RCC 7860 (cell line): ENCODE data around the gene CHRM1.

Experiments used
- DNase-seq: peaks from one replicate; pipeline ENCODE4 v3.0.0-alpha.2; 2015; ENCODE audit warnings: low spot score
- FAIRE-seq: peaks from 2 replicates; lab custom pipeline; 2012; peaks lifted over from hg19 to GRCh38; lab: Jason Lieb, UNC

Gene CHRM1

DNA sequence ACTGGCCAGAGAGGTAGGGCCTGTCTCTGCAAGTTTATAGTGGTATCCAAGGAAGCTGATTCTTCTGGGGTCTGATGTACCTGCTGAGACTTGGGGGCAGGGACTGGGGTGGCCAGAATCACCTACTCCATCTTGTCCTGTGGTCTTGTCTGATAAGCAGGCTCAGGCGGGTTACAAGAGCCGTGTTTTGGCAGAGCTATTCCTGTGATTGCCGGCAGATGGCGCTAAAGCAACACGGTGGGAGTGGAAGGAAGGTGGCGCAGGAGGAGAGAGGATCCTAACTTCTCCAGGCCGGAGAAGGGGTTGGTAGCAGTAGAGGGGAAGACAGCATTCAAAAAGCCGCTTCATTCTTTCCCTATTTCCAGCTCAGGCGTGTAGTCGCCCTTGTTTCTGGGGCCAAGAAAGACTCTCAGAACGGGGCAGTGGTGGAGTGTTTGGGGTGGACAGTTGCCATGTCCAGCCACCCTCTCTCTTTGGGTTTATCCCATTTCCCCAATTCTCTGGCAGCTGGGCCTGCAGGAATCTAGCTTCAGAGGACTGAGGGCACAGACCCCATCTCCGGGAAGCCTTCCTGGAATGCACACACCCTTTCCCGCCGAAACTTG is 15.1 kb downstream of the CHRM1 start:
- FAIRE-seq (no peak), DNase-seq (peak; percentile 42)

- DNase-seq: no peak
- no peak for FAIRE-seq
These were observed 15.9 kb downstream of the CHRM1 start for GRCh38 chr11:62905296-62905695.

DNA sequence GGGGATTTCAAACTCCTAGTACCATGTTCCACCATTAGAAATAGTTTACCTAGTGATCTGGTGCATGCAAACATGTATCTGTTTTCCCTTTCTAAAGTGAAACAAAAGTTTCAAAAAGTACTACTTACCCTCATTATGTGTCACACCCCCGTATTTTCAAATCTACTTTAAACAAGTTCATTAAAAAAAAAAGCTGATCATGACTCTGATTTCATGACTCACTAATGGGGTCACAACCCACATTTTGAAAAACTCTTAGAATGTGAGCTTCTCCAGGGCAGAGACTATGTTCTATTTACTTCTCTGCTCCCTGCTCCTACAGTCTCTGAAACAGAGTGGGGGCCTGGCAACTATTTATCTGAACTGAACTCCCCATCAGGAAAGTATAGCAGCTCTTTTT is 18.2 kb downstream of the CHRM1 start:
- DNase-seq: no peak
- no peak for FAIRE-seq

GRCh38 chr11:62898027-62898426 is 23.1 kb downstream of the CHRM1 start:
- FAIRE-seq (no peak), DNase-seq (no peak)

- FAIRE-seq (no peak), DNase-seq (no peak)
These were observed 23.9 kb downstream of the CHRM1 start for GRCh38 chr11:62897311-62897710.

DNA sequence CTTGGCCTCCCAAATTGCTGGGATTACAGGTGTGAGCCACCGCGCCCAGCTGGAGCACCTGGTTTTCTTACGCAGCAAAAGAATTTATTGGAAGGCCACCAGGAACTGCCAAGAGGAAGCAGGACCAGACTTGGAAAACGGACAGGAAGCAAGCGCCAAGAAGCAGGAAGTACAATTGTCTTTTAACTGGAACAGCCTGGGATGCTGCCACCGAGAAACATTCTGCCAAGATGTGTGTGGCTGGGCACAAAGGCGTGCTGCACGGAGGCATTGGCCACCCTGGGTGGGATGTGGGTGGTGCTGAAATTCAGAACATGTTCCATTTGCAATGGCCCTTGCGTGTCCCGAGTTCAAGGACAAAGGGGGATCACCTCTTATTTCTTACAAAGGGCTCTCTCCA is 25.1 kb downstream of the CHRM1 start:
- FAIRE-seq (no peak), DNase-seq (no peak)

- FAIRE-seq (no peak), DNase-seq (no peak)
These were observed 25.7 kb downstream of the CHRM1 start for GRCh38 chr11:62895501-62895900.

DNA sequence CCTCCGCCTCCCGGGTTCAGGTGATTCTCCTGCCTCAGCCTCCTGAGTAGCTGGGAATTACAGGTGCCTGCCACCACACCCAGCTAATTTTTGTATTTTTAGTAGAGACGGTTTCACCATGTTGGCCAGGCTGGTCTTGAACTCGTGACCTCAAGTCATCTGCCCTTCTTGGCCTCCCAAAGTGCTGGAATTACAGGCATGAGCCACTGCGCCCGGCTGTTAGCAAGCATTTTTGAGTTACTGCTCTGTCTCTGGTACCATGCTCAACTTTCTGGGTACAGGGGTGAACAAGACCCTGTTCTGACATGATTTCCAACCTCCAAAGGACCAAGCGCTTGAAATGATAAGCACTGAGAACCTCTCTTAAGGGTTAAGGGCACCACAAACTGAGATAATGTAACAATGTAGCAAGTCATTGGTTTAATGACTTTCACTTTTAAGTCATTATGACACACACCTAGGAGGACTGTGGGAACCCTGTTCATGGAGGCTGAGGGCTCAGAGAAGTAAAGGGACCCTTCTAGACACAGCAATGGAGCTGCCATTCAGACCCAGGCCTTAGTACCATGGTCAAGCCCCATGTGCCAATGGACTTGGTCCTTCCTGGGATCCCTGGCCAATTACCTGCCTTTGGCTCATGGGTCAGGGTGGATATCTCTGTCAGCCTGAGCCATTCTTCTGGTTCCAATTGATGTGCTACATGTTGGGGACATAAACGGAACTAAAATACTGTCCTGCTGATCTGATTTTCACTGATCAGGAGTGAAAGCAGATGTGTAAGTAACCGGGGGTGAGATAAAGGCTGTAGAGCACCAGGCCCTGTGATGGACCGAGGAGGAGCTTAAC is 28.9 kb downstream of the CHRM1 start:
- no peak for DNase-seq
- FAIRE-seq: no peak

- DNase-seq (peak; percentile 60), FAIRE-seq (no peak)
These were observed 31.4 kb downstream of the CHRM1 start for GRCh38 chr11:62889484-62890437.

DNA sequence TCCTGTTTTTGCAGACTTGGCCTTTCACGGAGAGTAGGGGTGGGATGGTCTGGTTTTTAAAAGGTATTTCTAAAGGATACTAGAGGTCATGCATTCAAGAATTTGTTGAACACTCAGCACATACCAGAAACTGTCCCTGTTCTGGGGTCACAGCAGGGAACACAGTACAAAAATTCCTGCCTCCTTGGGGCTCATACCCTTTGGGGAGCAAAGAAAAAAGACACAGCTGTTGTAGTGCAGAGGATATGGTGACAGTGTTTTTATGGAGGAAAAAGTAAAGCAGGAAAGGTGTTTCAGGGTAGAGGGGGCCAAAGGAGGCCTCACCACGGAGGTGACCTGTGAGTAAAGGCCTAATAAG is 32.1 kb downstream of the CHRM1 start:
- no peak for FAIRE-seq
- DNase-seq: no peak

DNA sequence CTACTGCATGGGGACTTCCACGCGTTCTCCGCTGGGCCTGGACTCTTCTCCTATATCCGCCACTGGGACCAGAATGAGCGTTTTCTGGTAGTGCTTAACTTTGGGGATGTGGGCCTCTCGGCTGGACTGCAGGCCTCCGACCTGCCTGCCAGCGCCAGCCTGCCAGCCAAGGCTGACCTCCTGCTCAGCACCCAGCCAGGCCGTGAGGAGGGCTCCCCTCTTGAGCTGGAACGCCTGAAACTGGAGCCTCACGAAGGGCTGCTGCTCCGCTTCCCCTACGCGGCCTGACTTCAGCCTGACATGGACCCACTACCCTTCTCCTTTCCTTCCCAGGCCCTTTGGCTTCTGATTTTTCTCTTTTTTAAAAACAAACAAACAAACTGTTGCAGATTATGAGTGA is 32.8 kb downstream of the CHRM1 start:
- no peak for DNase-seq
- FAIRE-seq: no peak

- FAIRE-seq (no peak), DNase-seq (no peak)
These were observed 35.9 kb downstream of the CHRM1 start for GRCh38 chr11:62885137-62885750.

DNA sequence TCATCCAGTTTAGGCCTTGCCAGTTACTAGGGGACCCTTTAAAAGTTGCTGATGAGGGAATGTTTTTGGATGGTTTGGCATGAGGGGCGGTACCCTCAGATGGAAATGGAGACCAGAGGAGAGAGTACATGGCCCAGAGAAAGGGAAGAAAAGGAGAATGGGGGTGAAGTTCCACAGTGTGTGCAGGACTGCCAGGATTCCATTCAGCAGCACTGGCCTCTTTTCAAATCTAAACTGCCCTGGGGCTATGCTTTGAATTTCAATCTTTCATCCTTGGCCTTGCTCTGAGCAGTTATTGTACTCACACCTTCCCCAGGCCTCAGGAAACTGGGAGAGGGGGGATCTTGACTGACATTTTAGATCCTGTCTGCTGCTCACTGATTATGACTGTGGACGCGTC is 37.5 kb downstream of the CHRM1 start:
- DNase-seq (no peak), FAIRE-seq (no peak)

DNA sequence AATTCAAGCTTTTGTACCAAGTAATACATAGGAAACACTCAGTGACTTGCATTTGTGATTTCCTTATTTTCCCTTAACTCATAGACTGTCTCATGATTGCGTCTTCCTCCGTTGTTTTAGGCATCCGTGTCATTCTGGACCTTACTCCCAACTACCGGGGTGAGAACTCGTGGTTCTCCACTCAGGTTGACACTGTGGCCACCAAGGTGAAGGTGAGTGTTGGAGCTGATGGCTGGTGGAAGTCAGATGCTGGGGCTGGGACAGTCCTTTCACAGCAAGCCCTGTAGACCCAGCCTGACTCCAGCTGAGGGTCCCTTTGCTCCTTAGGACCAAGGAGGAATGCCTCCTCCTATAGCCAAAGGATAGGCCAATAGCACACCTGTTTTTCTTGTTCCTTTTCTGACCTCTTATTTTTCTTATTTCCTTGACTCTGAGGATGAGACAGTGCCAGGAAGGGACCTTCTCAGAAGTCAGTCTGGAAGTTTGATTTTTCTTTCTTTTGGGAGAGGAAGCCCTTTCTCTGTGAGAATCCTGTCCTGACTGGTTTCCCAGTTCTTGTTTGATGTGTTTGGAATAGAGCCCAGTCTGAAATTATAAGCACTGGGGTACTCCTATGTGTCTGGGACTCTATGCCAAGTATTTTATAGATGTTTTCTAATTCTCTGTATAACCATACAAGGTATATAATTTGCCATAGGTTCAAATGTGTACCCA is 38.2 kb downstream of the CHRM1 start:
- DNase-seq (no peak), FAIRE-seq (no peak)

- DNase-seq (no peak), FAIRE-seq (no peak)
These were observed 38.8 kb downstream of the CHRM1 start for GRCh38 chr11:62882431-62882749.

DNA sequence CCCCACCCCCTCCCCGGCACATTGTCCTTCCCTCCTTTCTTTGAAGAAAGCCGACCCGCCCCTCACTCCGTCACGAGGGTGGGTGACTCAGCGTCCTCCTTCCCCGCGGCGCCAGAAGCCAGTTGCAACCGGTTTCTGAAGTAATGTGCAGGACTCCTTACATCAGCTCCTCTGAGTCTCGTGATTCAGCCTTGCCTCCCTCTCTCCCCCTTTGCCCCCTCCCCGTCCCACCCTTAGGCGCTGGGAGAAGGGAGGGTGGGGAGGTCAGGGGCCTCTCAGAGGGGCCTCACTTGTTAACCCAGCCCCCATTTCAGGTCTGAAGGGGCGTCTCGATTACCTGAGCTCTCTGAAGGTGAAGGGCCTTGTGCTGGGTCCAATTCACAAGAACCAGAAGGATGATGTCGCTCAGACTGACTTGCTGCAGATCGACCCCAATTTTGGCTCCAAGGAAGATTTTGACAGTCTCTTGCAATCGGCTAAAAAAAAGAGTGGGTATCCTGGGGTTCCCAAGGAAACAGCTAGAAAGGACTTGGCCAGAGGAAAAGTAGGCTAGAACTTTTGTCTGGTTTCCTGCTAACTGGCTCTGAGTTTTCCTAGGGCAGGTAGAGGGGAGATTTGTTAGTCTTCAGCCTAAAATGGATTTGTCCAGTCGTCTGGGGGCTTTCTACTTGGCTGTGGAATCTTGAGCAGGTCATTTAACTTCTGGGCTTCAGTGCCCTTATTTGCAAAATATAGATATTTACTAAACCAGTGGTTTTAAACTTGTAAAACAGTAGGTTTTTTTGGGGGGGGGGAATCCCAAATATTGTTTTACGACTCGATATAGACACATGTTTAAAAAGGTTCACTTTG is 39.4 kb downstream of the CHRM1 start:
- DNase-seq (peak; percentile 90), FAIRE-seq (no peak)

GRCh38 chr11:62880803-62881578 is 40.2 kb downstream of the CHRM1 start, which contains the start of gene SLC3A2:
TSS of gene SLC3A2 (plus strand) at chr11:62880896. CDS start at chr11:62881024, 128 bp downstream.
- DNase-seq (peak; percentile 74), FAIRE-seq (no peak)

- peak; percentile 58 for DNase-seq
- FAIRE-seq: no peak
These were observed 40.8 kb downstream of the CHRM1 start for GRCh38 chr11:62880231-62880802.
